HFFc6 (cell line): ENCODE results near the gene UBE2E2. TPM values are rescaled to one million over a fixed set of nuclear protein-coding genes. Genes with fewer than 3 reads are reported as not detected.

Experiments
- DNase-seq: peaks from one replicate; pipeline ENCODE4 v3.0.0-alpha.2; 2018
- H3K27ac Mint-ChIP-seq: 2 replicates; pipeline ENCODE4 v1.8.0; 2020; ENCODE audit warnings: mild to moderate bottlenecking, mixed read lengths
- H3K27me3 Mint-ChIP-seq: 2 replicates; pipeline ENCODE4 v1.8.0; 2021; ENCODE audit warnings: mild to moderate bottlenecking, moderate library complexity, mixed read lengths; ENCODE audit not compliant: insufficient read depth
- H3K36me3 Mint-ChIP-seq: 2 replicates; pipeline ENCODE4 v1.8.0; 2021; ENCODE audit warnings: low read depth, mixed read lengths
- H3K4me1 Mint-ChIP-seq: 2 replicates; pipeline ENCODE4 v1.8.0; 2020; ENCODE audit warnings: low read depth, mixed read lengths
- H3K4me3 Mint-ChIP-seq: 2 replicates; pipeline ENCODE4 v1.8.0; 2020; ENCODE audit warnings: mild to moderate bottlenecking, moderate library complexity, mixed read lengths
- H3K9me3 Mint-ChIP-seq: 2 replicates; pipeline ENCODE4 v1.8.0; 2020; ENCODE audit warnings: mild to moderate bottlenecking, mixed read lengths
- CTCF ChIP-seq: fragments of 200-600 bp; sonication (generic); IDR thresholded peaks from 2 replicates; pipeline ENCODE4 v1.5.0; 2021; ENCODE audit warnings: antibody characterized with exemption, mild to moderate bottlenecking
- total RNA-seq, 6 experiments: library from RNA; stranded (reverse); fragmentation: NEBNext Ultra II Directional; extraction: Animal tissue kit (Norgen Biotek cat#: 25700); gene quantifications; 2 replicates in 1 of 6; 3 replicates in 5 of 6; pipeline ENCODE4 v1.2.3, GENCODE V29; 2021

UBE2E2 gene
- total RNA-seq, 6 experiments from 2014 or later, result 38.2 to 53.0 (median 47.2) TPM

GRCh38 chr3:23495507-23495906 lies 292.4 kb downstream of the UBE2E2 start:
- DNase-seq, result peak; percentile 46
- Mint-ChIP-seq H3K4me3 (no peak overlapping the region), H3K27me3 (no peaks in the 10 kb centered on the region), H3K4me1 (peaks cover 36% of the 10 kb centered on the region), H3K27ac (peak overlapping the region; percentile 11; the same call in 1 of the 2 replicates), H3K9me3 (no peaks in the 10 kb centered on the region), H3K36me3 (no peaks in the 10 kb centered on the region)
- no peak for TF ChIP-seq CTCF

- Mint-ChIP-seq H3K4me3 (no peak overlapping the region), H3K9me3 (no peaks in the 10 kb centered on the region), H3K36me3 (no peaks in the 10 kb centered on the region), H3K27ac (no peak overlapping the region), H3K27me3 (no peaks in the 10 kb centered on the region), H3K4me1 (peaks cover 35% of the 10 kb centered on the region)
- TF ChIP-seq CTCF, result no peak
- no peak for DNase-seq
Observed at GRCh38 chr3:23496165-23496564, 293.0 kb downstream of the UBE2E2 start.

GRCh38 chr3:23497156-23497555 lies 294.0 kb downstream of the UBE2E2 start:
- DNase-seq, result no peak
- H3K4me1 Mint-ChIP-seq, result peaks cover 40% of the 10 kb centered on the region
- no peaks in the 10 kb centered on the region for H3K36me3 Mint-ChIP-seq
- H3K27me3 Mint-ChIP-seq, result no peaks in the 10 kb centered on the region; the same call in 1 of the 2 replicates
- no peaks in the 10 kb centered on the region for H3K9me3 Mint-ChIP-seq
- no peak overlapping the region for H3K27ac Mint-ChIP-seq
- H3K4me3 Mint-ChIP-seq, result no peak overlapping the region
- TF ChIP-seq CTCF, result no peak

DNA sequence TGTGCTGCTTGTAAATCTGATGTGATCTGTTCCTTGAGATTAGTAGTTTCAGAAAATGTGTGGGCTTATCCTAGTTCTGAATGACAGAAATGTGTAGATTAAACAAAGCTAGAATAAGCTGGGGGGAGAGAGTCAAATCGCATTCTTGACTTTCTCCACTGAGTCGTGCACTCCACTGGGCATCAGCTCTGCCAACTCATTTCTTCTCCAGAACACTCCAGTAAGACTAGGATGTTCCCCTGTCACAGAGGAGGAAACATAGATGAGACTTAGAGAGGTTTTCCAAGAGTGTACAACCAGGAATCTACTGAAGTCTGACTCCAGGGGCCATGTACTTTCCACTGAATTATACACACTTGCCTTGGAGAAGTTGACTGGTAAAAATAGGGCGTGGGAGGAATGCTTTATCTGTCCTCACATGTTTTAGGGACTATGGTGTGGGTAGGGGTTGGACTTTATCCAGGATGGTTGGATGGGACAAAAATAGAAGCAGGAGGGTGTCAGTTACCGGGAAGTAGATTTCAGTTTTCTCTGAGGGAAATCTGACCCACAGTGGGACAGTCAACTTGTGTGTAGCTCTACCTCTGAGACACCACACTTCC lies 298.2 kb downstream of the UBE2E2 start:
- DNase-seq, result no peak
- no peaks in the 10 kb centered on the region for H3K9me3 Mint-ChIP-seq
- H3K27me3 Mint-ChIP-seq, result no peaks in the 10 kb centered on the region; the same call in 1 of the 2 replicates
- no peaks in the 10 kb centered on the region for H3K36me3 Mint-ChIP-seq
- no peak for TF ChIP-seq CTCF
- H3K4me3 Mint-ChIP-seq, result 0 out of 2 replicates have a peak overlapping the region, but pooled peaks have one; percentile 4
- H3K4me1 Mint-ChIP-seq, result peaks cover 24% of the 10 kb centered on the region
- peak overlapping the region; percentile 23; the same call in 1 of the 2 replicates for H3K27ac Mint-ChIP-seq

- no peak for DNase-seq
- H3K9me3 Mint-ChIP-seq, result no peaks in the 10 kb centered on the region
- no peaks in the 10 kb centered on the region; the same call in 1 of the 2 replicates for H3K27me3 Mint-ChIP-seq
- TF ChIP-seq CTCF, result no peak
- H3K4me1 Mint-ChIP-seq, result no peaks in the 10 kb centered on the region
- H3K27ac Mint-ChIP-seq, result no peak overlapping the region
- no peaks in the 10 kb centered on the region for H3K36me3 Mint-ChIP-seq
- no peak overlapping the region for H3K4me3 Mint-ChIP-seq
Observed at GRCh38 chr3:23508464-23508863, 305.3 kb downstream of the UBE2E2 start.
